Measurements from ENCODE around the gene DDX1.

The DDX1 gene

DNA sequence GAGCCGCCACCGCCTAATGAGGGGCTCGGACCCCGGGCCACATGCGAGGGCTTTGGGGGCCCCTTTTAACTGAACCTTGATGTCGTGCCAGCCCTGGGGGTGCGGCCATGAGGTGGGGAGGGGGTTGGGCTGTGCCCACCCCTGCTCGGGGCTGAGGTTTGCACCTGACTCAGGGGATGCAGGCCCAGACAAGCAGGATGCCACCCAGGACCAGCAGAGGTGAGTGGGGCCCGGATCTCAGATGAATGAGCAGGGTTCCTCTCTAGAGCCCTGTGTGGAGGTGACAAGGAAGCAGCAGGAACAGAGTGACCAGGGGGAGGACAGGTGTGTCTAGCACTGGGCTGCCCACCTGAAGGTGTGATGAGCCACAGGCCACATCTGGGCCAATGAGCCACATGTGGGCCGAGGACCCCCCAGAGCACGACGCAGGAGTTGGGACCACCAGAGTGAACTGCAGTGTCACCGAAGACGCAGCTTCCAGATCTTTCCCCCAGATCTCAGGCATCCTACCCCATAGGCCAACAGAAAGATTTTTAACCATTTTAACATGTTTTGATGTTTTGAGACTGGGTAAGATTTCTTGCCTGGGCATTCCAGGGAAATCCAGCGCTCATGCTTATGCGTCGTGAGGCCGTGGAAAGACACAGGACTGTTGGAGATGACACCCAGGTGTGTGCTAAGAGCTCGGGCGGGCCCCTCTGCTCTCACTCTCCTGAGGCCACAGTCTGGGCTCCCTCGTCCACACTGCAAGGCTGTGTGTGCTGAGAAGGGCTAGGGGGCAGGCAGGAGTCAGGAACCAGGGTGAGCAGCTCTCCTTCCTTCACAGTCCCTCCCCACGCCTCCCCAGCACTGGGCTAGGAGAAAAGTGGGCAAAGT lies 73.6 kb downstream of the DDX1 start:
- DNase-seq = no peak

DNA sequence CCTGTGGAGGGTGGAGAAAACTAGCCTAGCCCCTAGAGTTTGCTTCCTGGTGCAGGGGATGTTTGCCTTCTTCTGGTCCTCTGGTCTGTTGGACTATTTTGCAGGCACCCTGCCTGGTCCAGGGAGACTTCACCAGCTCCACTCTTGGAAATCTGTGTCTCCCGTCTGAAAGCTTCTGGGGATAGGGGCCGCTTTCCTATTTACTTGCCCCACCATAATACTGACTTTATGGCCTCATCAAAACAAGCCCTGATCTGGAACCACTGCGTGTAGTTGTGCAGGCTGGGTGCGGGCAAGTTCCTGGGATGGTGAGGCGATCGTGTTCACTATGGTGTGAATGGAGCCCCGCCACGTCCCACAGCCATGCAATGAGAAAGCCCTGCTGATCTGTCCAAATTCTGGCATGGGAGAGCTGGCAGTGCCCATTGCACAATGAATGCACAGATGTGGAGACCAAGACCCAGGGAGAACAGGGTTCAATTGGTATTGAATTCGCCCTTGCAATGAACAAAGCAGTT lies 74.3 kb downstream of the DDX1 start:
- no peak for DNase-seq

DNA sequence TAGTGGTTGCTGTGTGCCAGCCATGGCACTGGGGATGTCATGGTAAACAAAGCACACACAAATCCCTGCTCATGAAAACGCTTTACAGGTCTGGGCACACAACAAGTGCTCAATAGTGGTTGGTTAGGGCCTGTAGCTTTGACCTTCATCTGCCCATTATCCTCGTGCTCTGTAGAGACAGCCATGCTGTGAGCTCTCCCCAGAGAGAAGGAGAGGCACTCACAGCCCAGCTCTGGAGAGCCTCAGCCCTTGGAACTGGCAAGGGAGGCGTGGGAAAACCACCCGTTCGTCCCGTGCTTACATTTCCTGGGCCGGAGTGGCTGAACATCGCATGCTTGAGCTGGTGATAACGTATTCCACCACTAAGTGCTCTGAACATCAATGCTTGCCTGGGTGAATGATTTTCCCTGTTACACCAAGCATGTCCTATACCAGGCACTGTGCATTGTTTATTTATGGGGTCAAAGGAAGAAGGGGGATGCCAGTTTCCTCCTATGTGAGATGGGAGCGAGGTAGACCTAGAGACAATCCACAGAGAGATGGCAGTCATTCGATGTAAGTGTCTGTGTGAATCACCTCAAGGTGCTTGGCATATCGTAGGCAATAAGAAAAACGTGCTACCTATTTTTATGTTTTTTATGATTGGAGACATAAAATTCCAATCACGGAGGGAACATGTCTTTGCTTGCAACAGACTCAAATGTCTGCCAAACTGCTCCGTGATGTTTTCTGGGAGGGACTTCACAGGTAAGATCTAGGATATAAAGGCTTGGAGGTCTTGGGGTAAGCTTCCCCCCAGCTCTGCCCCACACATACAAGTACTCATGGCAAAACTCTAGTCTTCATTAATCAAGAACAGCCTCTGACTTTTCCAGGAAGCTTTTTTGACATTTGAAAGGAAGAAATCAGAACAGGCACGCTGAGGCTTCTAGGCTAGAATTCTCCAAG lies 75.5 kb downstream of the DDX1 start:
- DNase-seq = no peak

DNA sequence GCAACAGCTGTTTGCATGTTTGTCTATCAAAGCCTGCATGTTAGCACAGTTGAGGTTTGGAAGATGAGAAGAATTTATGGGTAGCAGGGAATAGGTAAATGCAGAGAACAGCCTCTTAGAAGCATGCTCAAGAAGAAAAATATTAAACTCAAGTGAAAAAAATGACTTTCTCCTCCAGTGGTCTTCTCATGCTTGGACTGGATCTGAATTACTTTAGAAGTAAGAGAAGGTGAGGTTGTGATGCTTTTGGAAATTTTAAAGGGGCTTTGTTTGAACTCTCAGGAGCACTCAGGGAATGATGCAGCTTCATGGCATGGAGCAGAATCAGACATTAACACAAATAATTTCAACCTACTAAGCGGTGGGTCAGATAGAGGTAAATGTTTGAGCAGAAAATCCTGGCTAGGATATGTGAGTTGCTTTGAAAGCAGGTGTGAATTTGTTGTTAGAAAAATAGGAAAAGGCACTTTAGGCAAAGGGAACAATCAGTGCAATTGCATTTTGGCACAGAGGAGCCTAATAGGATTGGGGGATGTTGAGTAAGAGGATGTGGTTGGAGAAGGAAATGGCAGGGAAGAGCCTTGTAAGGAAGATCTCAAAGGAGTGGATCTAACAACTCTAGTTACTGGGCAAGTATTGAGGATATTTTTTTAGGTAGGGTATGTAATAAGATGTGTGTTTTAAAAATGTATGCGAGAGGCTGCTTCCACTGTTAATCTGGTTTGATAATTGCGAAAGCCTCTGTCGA lies 76.3 kb downstream of the DDX1 start:
- no peak for DNase-seq

DNA sequence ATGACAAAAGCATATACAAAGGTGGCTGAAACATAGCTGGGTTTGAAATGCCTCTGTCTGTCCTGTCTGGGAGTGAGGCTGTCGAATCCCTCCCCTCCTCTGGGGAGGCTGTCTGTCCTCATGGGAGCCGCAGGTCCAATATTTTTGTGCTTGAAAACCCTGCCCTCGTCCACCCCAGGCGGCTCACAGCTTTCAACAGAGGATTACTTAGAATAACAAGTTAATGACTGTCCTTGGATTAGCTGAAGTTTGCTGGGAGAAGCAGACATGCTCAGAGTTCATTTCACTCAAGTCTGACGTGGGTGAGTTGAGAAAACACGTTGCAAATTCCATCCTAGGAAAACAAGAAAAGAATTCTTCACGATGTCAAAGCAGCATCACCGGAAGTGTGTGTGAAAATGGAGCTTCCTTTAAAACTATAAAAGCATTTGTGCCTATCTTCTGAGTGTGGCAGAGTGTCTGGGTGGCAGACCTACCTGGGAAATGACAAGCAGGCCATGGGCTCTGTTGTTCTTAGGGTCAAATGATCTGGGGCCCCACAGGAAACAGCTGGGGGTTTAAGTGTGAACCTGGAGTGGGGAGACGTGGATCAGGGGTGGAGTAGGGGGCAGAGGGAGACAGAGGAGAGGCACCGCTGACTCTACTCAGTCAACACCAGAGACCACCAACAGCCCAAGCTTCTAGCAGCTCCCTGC lies 77.1 kb downstream of the DDX1 start:
- DNase-seq = no peak

DNA sequence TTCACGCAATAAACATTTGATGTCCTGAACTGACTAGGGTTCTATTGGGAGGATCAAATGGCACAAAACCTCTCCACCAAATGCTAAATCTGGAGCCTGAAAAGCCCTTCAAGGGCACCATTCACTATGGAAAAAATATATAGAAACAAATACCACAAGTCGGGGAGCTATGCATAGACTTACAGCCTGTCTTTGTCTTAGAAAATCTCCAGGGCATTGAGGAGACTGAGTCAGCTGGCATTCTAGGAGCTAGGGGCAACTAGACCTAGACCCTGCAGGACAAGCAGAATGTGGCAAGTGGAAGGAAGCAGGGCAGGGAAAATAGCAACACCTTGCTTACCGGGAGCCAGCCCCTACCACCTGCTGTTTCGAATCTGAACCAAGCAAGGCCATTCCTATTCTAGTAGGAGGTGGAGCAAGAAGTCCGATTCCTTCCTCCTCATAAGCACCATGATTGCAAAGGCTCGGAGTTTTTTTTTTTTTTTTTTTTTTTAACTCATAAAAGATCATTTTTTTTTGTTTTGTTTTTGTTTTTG lies 77.8 kb downstream of the DDX1 start:
- no peak for DNase-seq

DNA sequence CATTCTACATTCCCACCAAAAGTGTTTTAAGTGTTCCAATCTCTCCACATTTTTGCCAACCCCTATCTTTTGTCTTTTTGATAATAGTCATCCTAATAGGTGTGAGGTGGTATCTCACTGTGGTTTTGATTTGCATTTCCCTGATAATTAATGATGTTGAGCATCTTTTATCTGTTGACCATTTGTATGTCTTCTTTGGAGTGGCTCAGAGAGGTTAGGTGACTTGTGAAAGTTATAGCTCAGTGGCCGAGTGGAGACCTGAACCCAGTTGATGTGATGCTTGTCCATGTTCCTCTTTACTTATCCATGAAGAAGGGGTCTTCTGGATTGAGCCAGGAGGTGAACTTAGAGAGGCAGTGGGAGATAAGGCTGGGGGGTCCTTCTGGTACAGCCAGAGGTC lies 78.8 kb downstream of the DDX1 start:
- no peak for DNase-seq

DNA sequence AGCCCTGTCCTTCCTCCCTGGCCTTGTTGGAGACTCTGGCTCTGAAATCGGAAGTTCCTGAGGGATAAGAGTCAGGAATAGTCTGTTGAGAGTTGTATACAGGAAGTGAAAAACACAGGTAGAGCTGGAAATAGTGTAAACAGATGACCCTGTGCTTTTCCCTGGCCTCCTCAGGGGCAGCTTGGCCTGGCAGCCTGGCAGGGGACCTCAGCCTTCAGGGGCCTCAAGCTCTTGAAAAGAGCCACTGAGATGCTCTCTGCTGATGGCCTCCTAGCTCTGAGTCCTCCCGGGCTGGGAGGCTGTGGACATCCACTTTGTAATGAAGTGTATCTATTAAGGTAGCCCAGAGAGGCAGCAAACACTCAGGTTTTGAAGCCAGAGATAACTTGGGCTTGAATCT lies 79.3 kb downstream of the DDX1 start:
- peak; percentile 8 for DNase-seq

DNA sequence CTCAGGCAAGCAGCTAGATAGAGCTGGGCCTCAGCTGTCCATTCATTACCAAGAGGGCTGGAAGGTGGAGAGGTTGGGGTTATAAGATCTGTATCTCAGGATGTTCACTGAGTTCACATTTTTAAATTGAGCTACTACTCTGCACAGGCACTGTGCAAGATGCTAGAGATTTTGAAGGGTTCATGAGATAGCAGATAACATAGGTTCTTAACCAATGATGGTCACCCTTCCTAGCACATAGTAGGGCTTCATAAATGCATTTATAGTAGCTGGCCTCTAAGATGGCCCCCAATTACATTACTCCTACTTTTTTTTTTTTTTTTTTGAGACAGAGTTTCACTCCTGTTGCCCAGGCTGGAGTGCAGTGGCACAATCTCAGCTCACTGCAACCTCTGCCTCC lies 79.7 kb downstream of the DDX1 start:
- DNase-seq = no peak

DNA sequence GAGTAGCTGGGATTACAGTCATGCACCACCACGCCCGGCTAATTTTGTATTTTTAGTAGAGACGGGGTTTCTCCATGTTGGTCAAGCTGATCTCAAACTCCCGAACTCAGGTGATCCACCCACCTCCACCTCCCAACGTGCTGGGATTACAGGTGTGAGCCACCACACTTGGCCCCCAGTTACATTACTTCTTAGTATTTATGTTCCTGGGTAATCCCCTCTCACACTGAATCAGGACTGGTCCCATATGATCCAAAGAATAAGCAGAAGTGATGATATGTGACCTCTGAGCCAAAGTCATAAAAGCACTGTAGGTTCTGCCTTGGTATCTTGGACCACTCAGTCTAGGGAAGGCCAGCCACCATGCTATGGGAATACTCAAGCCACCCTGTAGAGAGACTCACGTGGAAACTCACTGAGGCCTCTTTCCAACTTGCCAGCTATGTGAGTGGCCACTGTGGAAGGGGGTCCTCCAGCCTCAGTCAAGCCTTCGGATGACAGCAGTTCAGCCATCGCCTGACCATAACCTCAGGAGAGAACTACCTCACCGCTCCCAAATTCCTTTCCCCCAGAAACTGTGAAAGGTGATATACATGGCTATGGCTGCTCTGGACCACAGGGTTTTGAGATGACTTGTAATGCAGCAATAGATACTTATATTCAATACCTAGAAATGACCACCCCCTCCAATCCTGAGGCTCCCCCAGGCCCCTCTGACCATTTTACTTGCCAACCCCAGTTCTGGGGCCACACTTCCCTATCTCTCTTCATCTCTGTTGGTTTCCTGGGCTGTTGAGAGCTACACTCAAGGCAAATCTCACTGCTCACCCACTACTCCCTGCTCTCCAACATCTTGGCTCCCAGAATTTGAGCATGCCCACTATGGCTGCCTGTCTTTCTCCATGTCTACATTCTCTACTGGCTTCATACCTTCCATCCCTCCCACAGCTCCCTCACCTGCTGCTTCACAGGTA lies 80.5 kb downstream of the DDX1 start:
- DNase-seq = no peak

DNA sequence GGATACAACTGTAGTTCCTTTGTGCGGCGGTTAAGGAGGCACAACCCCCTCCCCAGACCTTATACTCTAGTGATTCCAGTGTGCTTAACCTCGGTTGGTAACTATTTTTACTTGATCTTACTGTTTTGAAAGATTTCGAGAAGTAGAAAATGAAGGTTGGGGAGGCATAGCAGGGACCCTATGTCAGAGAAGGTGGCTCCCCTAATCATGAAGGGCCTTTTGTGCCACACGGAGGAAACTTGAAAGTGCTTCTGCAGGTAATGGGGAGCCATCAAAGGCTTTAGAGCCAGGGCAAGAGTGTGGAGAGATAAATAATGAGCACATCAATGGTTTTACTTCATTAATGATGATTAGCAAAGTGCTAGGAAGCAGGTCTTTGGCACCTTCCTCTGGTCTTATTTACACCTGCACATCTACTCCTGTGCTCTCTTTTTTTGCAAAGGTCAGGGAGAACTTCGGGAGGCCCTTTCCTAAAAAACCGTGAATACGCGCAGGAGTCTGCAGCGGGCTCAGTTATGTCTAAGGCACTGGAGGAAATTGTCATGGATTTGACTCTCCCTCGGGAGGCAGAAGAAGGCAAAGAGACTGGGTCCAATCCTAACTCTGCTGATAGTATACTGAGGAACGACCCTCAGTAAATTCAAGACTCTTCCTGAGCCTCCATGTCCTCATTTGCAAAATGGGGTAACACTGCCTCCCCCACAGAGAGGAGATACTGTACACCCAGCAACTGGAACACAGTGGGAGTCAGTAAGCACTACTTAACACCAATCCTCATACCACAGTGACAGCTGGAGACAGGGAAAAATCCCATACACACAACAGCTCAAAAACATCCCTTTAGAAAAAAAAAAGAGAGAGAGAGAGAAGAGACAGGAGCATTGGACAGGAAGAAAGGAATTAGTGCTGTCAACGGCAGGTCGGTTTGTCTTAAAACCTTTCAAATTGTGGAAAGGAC lies 81.6 kb downstream of the DDX1 start:
- no peak for DNase-seq

DNA sequence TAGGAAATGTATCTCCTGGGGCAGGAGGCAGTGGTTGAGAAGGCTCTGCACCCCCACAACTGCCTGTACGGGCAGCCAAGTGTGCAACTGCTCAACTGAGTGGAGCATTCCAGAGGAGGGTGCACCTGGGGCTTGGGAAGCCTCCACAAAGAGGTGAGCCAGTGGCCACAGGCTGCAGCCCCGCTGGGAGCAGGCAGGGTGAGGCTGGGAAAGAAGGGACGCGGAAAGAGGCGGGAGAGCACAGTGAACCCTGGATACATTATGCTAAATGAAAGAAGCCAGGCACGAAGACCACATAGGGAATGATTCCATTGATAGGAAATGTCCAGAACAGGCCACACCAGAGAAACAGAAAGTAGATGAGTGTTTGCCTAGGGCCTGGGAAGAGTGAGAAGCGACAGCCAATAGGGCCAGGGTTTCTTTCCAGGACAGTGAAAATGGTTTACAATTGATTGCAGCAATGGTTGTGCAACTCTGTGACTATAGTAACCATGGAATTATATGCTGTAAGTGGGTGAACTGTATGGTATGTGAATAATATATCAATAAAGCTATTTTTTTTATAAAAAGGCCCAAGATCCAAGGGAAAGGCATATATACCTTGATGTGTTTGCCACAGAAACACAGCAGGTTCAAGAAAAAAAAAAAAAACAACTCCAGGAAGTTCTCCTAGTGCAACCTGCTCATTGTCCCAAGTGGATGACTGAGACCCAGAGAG lies 82.4 kb downstream of the DDX1 start:
- peak; percentile 85 for DNase-seq

DNA sequence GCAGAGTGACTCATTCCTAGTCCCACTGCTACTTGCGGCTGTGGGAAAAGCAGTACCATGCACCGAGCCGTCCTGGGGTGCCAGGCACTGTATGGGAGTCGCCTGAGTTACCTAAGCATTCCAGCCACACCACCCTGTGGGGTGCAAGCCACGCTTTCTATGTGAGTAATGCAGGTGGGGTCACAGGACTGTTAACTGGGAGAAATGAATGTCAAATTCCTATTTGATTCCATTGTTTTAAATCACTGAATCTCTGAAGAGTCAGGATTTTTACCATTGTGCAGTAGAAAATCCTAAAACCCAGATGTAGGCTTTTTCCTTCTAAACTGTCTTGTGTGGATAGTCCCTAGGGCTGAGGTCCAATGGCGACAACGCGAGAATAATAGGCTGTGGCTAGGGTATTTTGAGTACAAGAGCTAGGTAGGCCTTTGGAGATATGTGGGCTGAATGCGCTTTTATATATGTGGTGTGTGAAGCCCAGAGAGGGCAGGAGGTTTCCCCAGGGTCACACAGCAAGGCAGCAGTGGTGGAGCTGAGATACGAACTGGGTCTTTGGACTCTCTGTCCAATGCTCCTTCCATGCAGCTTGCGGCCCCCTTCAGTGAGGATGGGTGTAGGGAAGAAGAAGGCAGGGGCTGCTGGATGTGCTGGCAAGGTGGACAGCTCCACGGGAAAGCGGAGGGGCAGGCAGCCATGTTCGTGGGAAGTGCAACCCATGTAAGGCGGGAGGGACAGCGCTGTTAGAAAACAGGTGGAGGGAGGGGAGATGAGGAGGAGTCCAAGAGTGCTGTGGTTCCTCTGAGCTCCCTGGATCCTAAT lies 83.2 kb downstream of the DDX1 start:
- DNase-seq = no peak

DNA sequence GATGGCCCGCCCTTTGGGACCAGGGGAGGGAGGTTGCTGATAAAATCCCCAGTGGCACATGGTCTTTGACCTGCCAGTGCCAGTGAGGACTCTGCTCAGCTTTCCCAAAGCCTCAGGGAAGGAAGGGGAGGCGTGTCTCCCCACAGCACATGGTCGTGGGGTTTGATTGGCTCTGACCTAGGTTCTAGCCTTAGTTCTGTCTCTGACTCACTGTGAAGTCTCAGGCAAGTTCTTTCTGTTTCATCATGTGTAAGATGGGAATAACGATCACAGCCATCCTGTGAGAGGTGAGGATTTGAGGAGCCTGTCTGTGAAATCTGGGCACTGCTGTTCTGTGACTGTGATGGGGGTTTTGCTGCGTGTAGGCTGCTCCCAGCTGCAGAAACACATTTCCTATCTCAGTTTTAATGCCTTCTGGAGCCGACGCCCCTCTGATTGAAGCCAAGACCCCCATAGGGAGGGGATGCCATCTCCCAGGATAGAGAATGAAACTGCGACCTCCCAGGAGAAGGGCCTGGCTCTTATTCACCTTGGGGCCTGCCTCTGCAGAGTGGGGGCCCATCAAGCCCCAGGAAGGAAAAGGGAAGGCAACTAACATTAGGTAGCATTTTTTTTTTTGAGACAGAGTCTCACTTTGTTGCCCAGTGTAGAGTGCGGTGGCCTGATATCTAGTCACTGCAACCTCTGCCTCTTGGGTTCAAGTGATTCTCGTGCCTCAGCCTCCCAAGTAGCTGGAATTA lies 84.0 kb downstream of the DDX1 start:
- DNase-seq = no peak

DNA sequence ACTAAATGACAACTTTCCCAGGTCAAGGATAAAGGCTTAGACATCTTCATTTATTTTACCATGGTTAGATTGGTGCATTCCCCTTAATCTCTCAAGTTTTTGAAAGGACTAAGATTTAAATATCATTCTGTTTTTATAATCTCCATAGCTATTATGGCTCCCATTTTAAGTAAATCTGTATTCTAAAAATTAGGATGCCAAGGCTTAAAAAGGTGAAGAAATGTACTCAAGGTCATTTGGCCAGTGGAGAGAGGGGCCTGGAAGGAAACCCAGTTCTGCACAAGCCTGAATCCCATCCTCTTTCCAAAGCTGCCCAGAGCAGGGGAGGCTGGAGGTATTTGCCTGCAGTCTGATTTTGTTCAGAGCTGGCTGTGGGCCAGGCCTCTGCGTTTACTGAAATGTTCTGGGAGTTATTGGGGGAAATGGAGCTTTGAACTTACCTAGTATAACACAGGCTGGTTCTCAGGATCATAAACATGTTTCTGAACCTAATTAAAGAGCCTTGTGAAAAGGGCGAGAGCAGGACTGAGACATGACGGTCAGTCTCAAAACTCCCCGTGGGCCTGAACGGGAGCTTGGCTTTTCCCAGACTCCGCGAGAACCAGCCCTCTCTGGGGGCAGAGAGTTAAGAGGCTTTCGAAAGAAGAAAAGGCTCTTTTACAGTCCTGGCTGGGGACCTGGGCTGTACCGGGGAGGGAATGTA lies 85.6 kb downstream of the DDX1 start:
- no peak for DNase-seq

DNA sequence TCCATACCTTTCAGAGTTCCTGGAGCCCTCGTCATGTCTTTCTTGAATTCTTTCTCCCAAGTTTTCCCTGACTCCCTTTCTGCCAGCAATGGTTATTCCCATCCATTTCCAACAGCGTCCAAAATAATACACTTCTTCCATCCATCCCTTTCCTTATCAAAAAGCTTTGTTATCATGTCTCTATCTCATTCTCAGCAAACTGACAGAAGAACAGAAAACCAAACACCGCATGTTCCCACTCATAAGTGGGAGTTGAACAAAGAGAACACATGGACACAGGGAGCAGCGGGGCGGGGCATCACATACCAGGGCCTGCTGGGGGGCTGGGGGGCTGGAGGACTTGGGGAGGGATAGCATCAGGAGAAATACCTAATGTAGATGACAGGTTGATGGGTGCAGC lies 86.7 kb downstream of the DDX1 start:
- no peak for DNase-seq

DNA sequence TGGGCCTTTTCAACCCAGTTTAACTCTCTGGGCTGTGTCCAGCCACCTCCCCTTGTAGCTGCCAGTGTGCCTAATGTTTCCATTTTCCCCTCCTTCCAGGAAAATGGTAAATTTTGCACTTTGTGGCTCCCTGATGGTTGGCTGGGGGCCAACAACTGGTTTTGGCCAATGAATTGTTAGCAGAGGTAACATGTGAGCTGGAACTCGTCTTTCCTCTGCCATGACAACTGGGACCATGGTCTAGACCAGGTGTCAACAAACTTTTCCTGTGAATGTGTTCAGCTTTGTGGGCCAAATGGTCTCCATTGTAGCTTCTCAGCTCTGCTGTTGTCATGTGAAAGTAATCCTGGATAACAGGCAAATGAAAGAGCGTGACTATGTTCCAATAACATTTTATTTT lies 87.2 kb downstream of the DDX1 start:
- DNase-seq = no peak

Data from DMS53 (cell line).